OCI-LY7 (cell line): ENCODE data around the gene TMA16. TPM values are rescaled to one million over a fixed set of nuclear protein-coding genes. Genes with fewer than 3 reads are reported as not detected.

Experiments
- BruUV-seq: library from RNA; stranded (reverse); fragments of 400-500 nt; replicated peaks from 2 replicates; lab custom pipeline; 2021; lab: Mats Ljungman, UMichigan
- CTCF ChIA-PET: fragments of 300-600 bp; sonication (Branson Sonifier 250); formaldehyde crosslinking; loops from one replicate; lab custom pipeline; 2022; ENCODE audit warnings: antibody characterized with exemption; ENCODE audit not compliant: unreplicated experiment; lab: Charles Lee
- POLR2A ChIA-PET: fragments of 300-600 bp; sonication (Branson Sonifier 250); formaldehyde crosslinking; loops from one replicate; lab custom pipeline; 2022; ENCODE audit warnings: antibody characterized with exemption; lab: Charles Lee
- DNase-seq: peaks from one replicate; pipeline ENCODE4 v3.0.0-alpha.2; 2015; ENCODE audit warnings: low spot score
- H2AFZ ChIP-seq: fragments of 200-600 bp; sonication (generic), shearing (Covaris generic); 2 replicates; pipeline ENCODE4 v1.6.1; 2014; ENCODE audit warnings: mild to moderate bottlenecking, antibody characterized with exemption, low read length, moderate library complexity
- H3K27ac ChIP-seq: fragments of 200-600 bp; sonication (generic); 2 replicates; pipeline ENCODE4 v1.5.1; 2014; ENCODE audit warnings: mixed run types, low read depth, mild to moderate bottlenecking, moderate library complexity, low read length, inconsistent platforms; ENCODE audit not compliant: poor library complexity, severe bottlenecking
- H3K36me3 ChIP-seq: fragments of 200-600 bp; sonication (generic); 2 replicates; pipeline ENCODE4 v1.6.1; 2014; ENCODE audit warnings: mild to moderate bottlenecking, antibody characterized with exemption, low read length, moderate library complexity, mixed read lengths; ENCODE audit not compliant: insufficient read depth
- H3K4me1 ChIP-seq: fragments of 200-600 bp; sonication (generic); 2 replicates; pipeline ENCODE4 v1.5.1; 2014; ENCODE audit warnings: mild to moderate bottlenecking, low read length; ENCODE audit not compliant: insufficient read depth, poor library complexity, severe bottlenecking
- H3K4me2 ChIP-seq: fragments of 200-600 bp; sonication (generic); 2 replicates; pipeline ENCODE4 v1.6.1; 2014; ENCODE audit warnings: mild to moderate bottlenecking, low read length
- H3K4me3 ChIP-seq: fragments of 200-600 bp; sonication (generic); 2 replicates; pipeline ENCODE4 v1.5.1; 2014; ENCODE audit warnings: mild to moderate bottlenecking, low read depth, low read length; ENCODE audit not compliant: poor library complexity, severe bottlenecking
- H3K79me2 ChIP-seq: fragments of 200-600 bp; sonication (generic); 2 replicates; pipeline ENCODE4 v1.6.1; 2016; ENCODE audit warnings: low read depth, mild to moderate bottlenecking, low read length, moderate library complexity, mixed read lengths; ENCODE audit not compliant: insufficient read depth
- H3K9me2 ChIP-seq: fragments of 200-600 bp; sonication (generic); 2 replicates; pipeline ENCODE4 v1.6.1; 2016; ENCODE audit warnings: mild to moderate bottlenecking, low read length, mixed read lengths; ENCODE audit not compliant: insufficient read depth
- H3K9me3 ChIP-seq: fragments of 200-600 bp; sonication (generic); 2 replicates; pipeline ENCODE4 v1.6.1; 2014; ENCODE audit warnings: mild to moderate bottlenecking, mixed run types, low read length, mixed read lengths
- H4K20me1 ChIP-seq: fragments of 200-600 bp; sonication (generic); 2 replicates; pipeline ENCODE4 v1.6.1; 2014; ENCODE audit warnings: mild to moderate bottlenecking, antibody characterized with exemption, low read length, moderate library complexity, mixed read lengths; ENCODE audit not compliant: insufficient read depth
- EZH2phosphoT487 ChIP-seq: fragments of 200-600 bp; sonication (generic); IDR thresholded peaks from 2 replicates; pipeline ENCODE4 v1.6.1; 2018; ENCODE audit warnings: low read depth, borderline replicate concordance, mild to moderate bottlenecking, mixed run types, antibody characterized with exemption, low read length, moderate library complexity, mixed read lengths
- intact Hi-C: fragments of 100-400 bp; cut with micrococcal nuclease; formaldehyde crosslinking; loops from one replicate; pipeline ENCODE4 v1.10.0; 2022; ENCODE audit not compliant: unreplicated experiment
- total RNA-seq, 2 experiments: library from RNA; depleted of rRNA in 1 of 2; stranded (reverse); fragments of >200 nt in 1 of 2; shearing (Covaris generic) in 1 of 2; gene quantifications; 2 replicates each; pipeline ENCODE4 v1.2.3, GENCODE V29; 2014 to 2022
- TF ChIP-seq, protein P1 (sequence below): fragments of 200-600 bp; sonication (generic); conservative IDR thresholded peaks from 2 replicates; pipeline ENCODE4 v1.5.1; 2014; ENCODE audit warnings: mild to moderate bottlenecking, antibody characterized with exemption, low read length, moderate library complexity, mixed read lengths

The TMA16 gene
- total RNA-seq, 2 experiments from 2014 or later: 56.9 to 92.5 TPM

GRCh38 chr4:163486321-163486720, 8.2 kb upstream of the TMA16 start:
- Histone ChIP-seq H3K79me2 (no peaks in the 10 kb centered on the region), H3K9me2 (no peaks in the 10 kb centered on the region), H4K20me1 (no peaks in the 10 kb centered on the region), H3K4me3 (no peak overlapping the region), H3K27ac (no peak overlapping the region), H3K9me3 (no peaks in the 10 kb centered on the region), H3K4me1 (peaks cover 30% of the 10 kb centered on the region), H3K4me2 (no peak overlapping the region), H2AFZ (no peak overlapping the region), H3K36me3 (no peaks in the 10 kb centered on the region)
- TF ChIP-seq, protein P1, sequence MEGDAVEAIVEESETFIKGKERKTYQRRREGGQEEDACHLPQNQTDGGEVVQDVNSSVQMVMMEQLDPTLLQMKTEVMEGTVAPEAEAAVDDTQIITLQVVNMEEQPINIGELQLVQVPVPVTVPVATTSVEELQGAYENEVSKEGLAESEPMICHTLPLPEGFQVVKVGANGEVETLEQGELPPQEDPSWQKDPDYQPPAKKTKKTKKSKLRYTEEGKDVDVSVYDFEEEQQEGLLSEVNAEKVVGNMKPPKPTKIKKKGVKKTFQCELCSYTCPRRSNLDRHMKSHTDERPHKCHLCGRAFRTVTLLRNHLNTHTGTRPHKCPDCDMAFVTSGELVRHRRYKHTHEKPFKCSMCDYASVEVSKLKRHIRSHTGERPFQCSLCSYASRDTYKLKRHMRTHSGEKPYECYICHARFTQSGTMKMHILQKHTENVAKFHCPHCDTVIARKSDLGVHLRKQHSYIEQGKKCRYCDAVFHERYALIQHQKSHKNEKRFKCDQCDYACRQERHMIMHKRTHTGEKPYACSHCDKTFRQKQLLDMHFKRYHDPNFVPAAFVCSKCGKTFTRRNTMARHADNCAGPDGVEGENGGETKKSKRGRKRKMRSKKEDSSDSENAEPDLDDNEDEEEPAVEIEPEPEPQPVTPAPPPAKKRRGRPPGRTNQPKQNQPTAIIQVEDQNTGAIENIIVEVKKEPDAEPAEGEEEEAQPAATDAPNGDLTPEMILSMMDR: no peak
- TF ChIP-seq EZH2phosphoT487: no peak
- ChIA-PET CTCF (interaction anchor here (0.8 to 2.6 kb wide), 2 partner anchors 57 to 187 kb away, joined by 3 to 12 read pairs; no protein-coding TSS in a partner anchor), POLR2A (interaction anchor here (0.6 to 3.1 kb wide), 6 partner anchors 8 to 70 kb away, joined by 3 to 13 read pairs (median 4); partner anchors contain the start of gene TMA16)
- no TSS peak for BruUV-seq
- intact Hi-C loops: no loop called here
- no peak for DNase-seq

GRCh38 chr4:163489929-163490328, 4.6 kb upstream of the TMA16 start:
- intact Hi-C loops: loop anchor here (5.0 kb wide), 2 partner anchors 323 to 1462 kb away; partner anchors contain the start of gene NAF1
- H3K9me3 ChIP-seq: no peaks in the 10 kb centered on the region
- no peaks in the 10 kb centered on the region for H3K9me2 ChIP-seq
- H3K27ac ChIP-seq: no peak overlapping the region
- peaks cover 4% of the 10 kb centered on the region; the same call in 1 of the 2 replicates for H3K79me2 ChIP-seq
- H3K36me3 ChIP-seq: no peaks in the 10 kb centered on the region
- no peaks in the 10 kb centered on the region for H4K20me1 ChIP-seq
- ChIA-PET CTCF (interaction anchor here (0.6 kb wide), 1 partner anchor 54 kb away, joined by 3 read pairs; no protein-coding TSS in a partner anchor), POLR2A (no interaction called here)
- no peak overlapping the region for H3K4me2 ChIP-seq
- TF ChIP-seq EZH2phosphoT487: no peak
- TF ChIP-seq, protein P1: no peak
- BruUV-seq: no TSS peak
- H2AFZ ChIP-seq: no peak overlapping the region
- H3K4me1 ChIP-seq: peaks cover 13% of the 10 kb centered on the region
- H3K4me3 ChIP-seq: no peak overlapping the region
- no peak for DNase-seq

DNA sequence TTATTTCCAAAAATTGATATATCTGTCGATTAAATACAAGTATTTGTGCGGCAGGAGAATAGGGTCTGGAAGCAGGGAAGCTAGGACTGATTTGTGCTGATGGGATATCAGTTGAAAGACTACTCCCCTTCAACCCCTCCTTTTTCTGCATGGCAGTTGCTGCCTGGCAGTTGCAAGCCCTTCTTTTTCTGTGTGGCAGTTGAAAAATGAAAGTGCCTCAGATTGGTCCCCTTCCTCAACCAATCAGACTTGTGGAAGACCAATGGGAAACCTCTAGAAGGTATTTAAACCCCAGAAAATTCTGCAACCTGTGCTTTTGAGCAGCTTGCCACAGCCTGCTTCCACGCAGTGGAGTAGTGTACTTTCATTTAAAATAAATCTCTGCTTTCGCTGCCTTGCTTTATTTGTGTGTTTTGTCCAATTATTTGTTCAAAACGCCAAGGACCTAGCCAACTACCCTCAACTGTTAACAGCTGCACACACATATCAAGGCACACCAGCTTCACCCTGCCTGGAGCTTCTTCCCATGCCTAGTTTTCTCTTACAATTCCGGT, 1.5 kb upstream of the TMA16 start:
- ChIA-PET CTCF (no interaction called here), POLR2A (interaction anchor here (0.5 to 2.6 kb wide), 14 partner anchors 8 to 382 kb away, joined by 3 to 21 read pairs (median 5); no protein-coding TSS in a partner anchor)
- no TSS peak for BruUV-seq
- Histone ChIP-seq H2AFZ (peak overlapping the region; percentile 40; the same call in 1 of the 2 replicates), H3K79me2 (peaks cover 35% of the 10 kb centered on the region), H3K9me3 (peaks cover 10% of the 10 kb centered on the region; the same call in 1 of the 2 replicates), H3K4me3 (peak overlapping the region; percentile 90), H3K9me2 (no peaks in the 10 kb centered on the region), H4K20me1 (no peaks in the 10 kb centered on the region), H3K27ac (peak overlapping the region; percentile 87), H3K36me3 (peaks cover 20% of the 10 kb centered on the region), H3K4me1 (peaks cover 30% of the 10 kb centered on the region), H3K4me2 (peak overlapping the region; percentile 92)
- intact Hi-C loops: loop anchor here (5.0 kb wide), 2 partner anchors 326 to 1459 kb away; partner anchors contain the start of gene NAF1
- TF ChIP-seq EZH2phosphoT487: no peak
- TF ChIP-seq, protein P1: no peak
- DNase-seq: peak; percentile 27
